ENCODE results near the gene DGCR8. TPM values are rescaled to one million over a fixed set of nuclear protein-coding genes. Genes with fewer than 3 reads are reported as not detected.
"Not testable (repeated sequence)": the region's sequence is repeated elsewhere in the genome, so short reads cannot be mapped to it uniquely, and the experiment has no call there.

Gene DGCR8
- total RNA-seq, 4 donors from 2014 or later, result 13.2 to 56.2 (median 33.5) TPM

GRCh38 chr22:20066617-20067383 lies 13.2 kb upstream of the DGCR8 start:
- no peak for DNase-seq
- intact Hi-C loops (cut with DNase I; ENCODE audit: low total_unique reads), result no loop called here
- Histone ChIP-seq H3K36me3 (no peaks in the 10 kb centered on the region), H3K27me3 (no peaks in the 10 kb centered on the region), H3K9me3 (no peaks in the 10 kb centered on the region), H3K27ac (no peak overlapping the region), H3K4me3 (no peak overlapping the region), H3K4me1 (no peaks in the 10 kb centered on the region)
- no peak for TF ChIP-seq POLR2A (IDR thresholded peaks at IDR 0.05)
- TF ChIP-seq CTCF (IDR thresholded peaks at IDR 0.05), result no peak

- H3K27ac ChIP-seq; H3K9me3 ChIP-seq; H3K4me1 ChIP-seq; H3K36me3 ChIP-seq; DNase-seq; H3K4me3 ChIP-seq; H3K27me3 ChIP-seq; intact Hi-C loops (cut with DNase I; ENCODE audit: low total_unique reads): not testable (repeated sequence)
Measured at GRCh38 chr22:20067384-20067682, 12.7 kb upstream of the DGCR8 start.

- H3K36me3 ChIP-seq, result no peaks in the 10 kb centered on the region
- no peak for TF ChIP-seq POLR2A (IDR thresholded peaks at IDR 0.05)
- TF ChIP-seq CTCF (IDR thresholded peaks at IDR 0.05), result no peak
- no peaks in the 10 kb centered on the region for H3K9me3 ChIP-seq
- H3K4me1 ChIP-seq, result no peaks in the 10 kb centered on the region
- no peaks in the 10 kb centered on the region for H3K27me3 ChIP-seq
- no peak for DNase-seq
- intact Hi-C loops (cut with DNase I; ENCODE audit: low total_unique reads), result no loop called here
- no peak overlapping the region for H3K4me3 ChIP-seq
- H3K27ac ChIP-seq, result no peak overlapping the region
Measured at GRCh38 chr22:20068640-20069039, 11.4 kb upstream of the DGCR8 start.

GRCh38 chr22:20069331-20070042 lies 10.6 kb upstream of the DGCR8 start:
- Histone ChIP-seq H3K4me1 (no peaks in the 10 kb centered on the region), H3K4me3 (no peak overlapping the region), H3K27ac (no peak overlapping the region), H3K27me3 (no peaks in the 10 kb centered on the region), H3K36me3 (no peaks in the 10 kb centered on the region), H3K9me3 (no peaks in the 10 kb centered on the region)
- no peak for DNase-seq
- intact Hi-C loops (cut with DNase I; ENCODE audit: low total_unique reads), result no loop called here
- TF ChIP-seq POLR2A (IDR thresholded peaks at IDR 0.05), result no peak
- TF ChIP-seq CTCF (IDR thresholded peaks at IDR 0.05), result no peak

- no peak for DNase-seq
- H3K4me3 ChIP-seq, result no peak overlapping the region
- H3K9me3 ChIP-seq, result no peaks in the 10 kb centered on the region
- H3K27ac ChIP-seq, result no peak overlapping the region
- no peaks in the 10 kb centered on the region for H3K36me3 ChIP-seq
- intact Hi-C loops (cut with DNase I; ENCODE audit: low total_unique reads), result no loop called here
- H3K4me1 ChIP-seq, result no peaks in the 10 kb centered on the region
- TF ChIP-seq POLR2A (IDR thresholded peaks at IDR 0.05) (no peak), CTCF (IDR thresholded peaks at IDR 0.05) (no peak)
- H3K27me3 ChIP-seq, result no peaks in the 10 kb centered on the region
Measured at GRCh38 chr22:20071524-20071972, 8.5 kb upstream of the DGCR8 start.

All from uterus (tissue), 4 donors.